ENCODE data around the gene CCDC91.

DNA sequence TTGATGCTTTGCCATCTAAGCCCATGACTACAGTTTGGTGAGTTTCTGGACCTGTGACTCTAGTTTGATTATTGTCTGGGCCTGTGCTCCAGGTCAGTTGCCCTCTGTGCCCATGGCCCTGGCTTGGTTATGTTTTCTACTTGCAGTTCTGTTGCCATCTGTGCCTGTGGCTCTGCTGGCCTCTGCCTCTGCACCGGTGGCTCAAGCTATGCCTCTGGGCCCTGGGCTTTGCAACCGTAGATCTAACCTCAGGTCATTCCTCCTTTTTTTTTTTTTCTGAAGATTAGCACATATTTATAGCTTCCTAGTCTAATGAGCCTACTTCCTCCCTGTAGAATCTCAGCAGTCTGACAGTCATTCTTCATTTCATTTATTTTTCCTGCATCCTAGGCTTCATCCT is 161.2 kb downstream of the CCDC91 start:
- TF ChIP-seq POLR2AphosphoS5 (IDR thresholded peaks at IDR 0.05; ENCODE audit: low read depth, low read length) (no peak), TAF1 (IDR thresholded peaks at IDR 0.05; ENCODE audit: borderline replicate concordance, insufficient read depth, low read length) (no peak), SIN3A (IDR thresholded peaks at IDR 0.05; ENCODE audit: borderline replicate concordance, insufficient read depth, low read length) (no peak), FOXP2 (optimal IDR thresholded peaks at IDR 0.05; ENCODE audit: borderline replicate concordance, extremely low read depth, extremely low read length, insufficient read depth) (no peak)
- TF ChIP-seq, protein P1, sequence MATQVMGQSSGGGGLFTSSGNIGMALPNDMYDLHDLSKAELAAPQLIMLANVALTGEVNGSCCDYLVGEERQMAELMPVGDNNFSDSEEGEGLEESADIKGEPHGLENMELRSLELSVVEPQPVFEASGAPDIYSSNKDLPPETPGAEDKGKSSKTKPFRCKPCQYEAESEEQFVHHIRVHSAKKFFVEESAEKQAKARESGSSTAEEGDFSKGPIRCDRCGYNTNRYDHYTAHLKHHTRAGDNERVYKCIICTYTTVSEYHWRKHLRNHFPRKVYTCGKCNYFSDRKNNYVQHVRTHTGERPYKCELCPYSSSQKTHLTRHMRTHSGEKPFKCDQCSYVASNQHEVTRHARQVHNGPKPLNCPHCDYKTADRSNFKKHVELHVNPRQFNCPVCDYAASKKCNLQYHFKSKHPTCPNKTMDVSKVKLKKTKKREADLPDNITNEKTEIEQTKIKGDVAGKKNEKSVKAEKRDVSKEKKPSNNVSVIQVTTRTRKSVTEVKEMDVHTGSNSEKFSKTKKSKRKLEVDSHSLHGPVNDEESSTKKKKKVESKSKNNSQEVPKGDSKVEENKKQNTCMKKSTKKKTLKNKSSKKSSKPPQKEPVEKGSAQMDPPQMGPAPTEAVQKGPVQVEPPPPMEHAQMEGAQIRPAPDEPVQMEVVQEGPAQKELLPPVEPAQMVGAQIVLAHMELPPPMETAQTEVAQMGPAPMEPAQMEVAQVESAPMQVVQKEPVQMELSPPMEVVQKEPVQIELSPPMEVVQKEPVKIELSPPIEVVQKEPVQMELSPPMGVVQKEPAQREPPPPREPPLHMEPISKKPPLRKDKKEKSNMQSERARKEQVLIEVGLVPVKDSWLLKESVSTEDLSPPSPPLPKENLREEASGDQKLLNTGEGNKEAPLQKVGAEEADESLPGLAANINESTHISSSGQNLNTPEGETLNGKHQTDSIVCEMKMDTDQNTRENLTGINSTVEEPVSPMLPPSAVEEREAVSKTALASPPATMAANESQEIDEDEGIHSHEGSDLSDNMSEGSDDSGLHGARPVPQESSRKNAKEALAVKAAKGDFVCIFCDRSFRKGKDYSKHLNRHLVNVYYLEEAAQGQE (IDR thresholded peaks at IDR 0.05; ENCODE audit: insufficient read depth in 1 of 2, low read depth in 2 of 2, low read length in 2 of 2) = no peak

Measured in PFSK-1 (cell line).